Measurements from ENCODE around the gene CNIH2.

DNA sequence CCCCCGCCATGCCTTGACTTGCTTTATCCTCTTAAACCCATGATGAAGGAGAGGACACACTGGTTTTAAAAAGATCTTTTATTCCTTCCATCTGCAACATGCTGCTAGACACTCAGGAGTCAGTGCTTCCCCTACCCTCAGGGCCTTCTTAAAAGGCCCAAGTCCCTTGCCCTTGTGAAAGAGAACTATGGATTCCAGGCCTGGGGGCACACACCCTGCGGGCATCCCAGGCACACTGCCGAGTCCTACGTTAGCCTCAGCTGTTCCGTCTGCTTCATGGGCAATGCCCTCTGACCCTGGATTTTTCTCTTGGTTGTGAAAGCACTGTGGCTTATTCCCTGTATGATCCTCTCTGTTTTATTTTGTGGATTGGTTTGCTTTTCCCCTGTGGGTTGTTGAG lies 44.7 kb upstream of the CNIH2 start:
- TF ChIP-seq, protein P1, sequence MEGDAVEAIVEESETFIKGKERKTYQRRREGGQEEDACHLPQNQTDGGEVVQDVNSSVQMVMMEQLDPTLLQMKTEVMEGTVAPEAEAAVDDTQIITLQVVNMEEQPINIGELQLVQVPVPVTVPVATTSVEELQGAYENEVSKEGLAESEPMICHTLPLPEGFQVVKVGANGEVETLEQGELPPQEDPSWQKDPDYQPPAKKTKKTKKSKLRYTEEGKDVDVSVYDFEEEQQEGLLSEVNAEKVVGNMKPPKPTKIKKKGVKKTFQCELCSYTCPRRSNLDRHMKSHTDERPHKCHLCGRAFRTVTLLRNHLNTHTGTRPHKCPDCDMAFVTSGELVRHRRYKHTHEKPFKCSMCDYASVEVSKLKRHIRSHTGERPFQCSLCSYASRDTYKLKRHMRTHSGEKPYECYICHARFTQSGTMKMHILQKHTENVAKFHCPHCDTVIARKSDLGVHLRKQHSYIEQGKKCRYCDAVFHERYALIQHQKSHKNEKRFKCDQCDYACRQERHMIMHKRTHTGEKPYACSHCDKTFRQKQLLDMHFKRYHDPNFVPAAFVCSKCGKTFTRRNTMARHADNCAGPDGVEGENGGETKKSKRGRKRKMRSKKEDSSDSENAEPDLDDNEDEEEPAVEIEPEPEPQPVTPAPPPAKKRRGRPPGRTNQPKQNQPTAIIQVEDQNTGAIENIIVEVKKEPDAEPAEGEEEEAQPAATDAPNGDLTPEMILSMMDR (IDR thresholded peaks at IDR 0.05; ENCODE audit: low read length): no peak
- no peak for TF ChIP-seq EZH2 (optimal IDR thresholded peaks at IDR 0.05; ENCODE audit: low read depth, low read length)
- no peak for TF ChIP-seq EZH2phosphoT487 (IDR thresholded peaks at IDR 0.05; ENCODE audit: low read length)

All from MM.1S (cell line).